COLO668 (cell line): ENCODE measurements around the gene MXI1.
A peak's percentile ranks its signal among the peaks of the same experiment; 100 is the strongest.

ENCODE experiments used
- DNase-seq: peaks from one replicate; lab custom pipeline; 2025; ENCODE audit not compliant: unreplicated experiment; lab: John Stamatoyannopoulos, UW

MXI1 gene

DNA sequence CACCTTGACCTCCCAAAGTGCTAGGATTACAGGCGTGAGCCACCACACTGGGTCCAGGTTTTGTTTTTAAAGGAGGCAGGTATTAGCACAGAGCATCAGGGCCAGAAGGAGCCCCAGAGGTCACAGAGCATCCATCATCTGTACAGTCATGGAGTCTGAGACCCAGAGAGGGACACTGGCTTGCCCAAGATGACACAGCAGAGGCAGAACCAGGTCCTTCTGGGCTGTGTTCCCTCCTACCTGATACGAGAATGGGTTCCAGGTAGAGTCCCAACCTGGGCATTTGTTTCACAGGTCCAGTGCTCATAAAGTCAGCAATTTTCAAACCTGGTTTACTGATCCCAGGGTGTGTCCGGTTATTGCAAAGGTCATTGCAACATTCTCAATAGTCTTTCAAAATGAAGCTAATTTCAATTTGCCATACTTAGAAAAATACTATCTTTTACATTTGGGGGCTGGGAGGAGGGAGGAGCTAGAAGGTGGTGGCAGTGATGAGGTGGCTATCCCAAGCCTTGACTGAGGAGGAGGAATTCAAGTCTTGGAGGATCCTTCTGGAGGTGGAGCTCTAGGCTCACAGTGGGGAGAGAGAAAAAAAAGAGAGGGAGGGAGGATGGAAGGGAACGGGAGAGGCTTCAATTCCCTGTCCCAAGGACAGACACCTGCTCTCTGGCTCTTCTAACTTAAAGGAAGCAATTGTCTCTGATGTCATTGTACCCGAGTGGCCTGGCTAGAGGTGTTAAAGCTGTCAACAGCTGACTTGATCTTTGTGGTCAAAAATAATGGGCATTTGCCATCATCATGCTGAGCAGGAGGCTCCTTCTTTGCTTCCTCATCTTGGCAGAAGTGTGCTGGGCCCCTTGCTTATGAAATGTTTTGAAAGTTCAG is 8.1 kb downstream of the MXI1 start:
- DNase-seq: peak; percentile 5

- no peak for DNase-seq
Observed at GRCh38 chr10:110216240-110216639, 8.8 kb downstream of the MXI1 start.

- DNase-seq: no peak
Observed at GRCh38 chr10:110216942-110217661, 9.7 kb downstream of the MXI1 start.

GRCh38 chr10:110217662-110218008 is 10.2 kb downstream of the MXI1 start:
- DNase-seq: no peak

DNA sequence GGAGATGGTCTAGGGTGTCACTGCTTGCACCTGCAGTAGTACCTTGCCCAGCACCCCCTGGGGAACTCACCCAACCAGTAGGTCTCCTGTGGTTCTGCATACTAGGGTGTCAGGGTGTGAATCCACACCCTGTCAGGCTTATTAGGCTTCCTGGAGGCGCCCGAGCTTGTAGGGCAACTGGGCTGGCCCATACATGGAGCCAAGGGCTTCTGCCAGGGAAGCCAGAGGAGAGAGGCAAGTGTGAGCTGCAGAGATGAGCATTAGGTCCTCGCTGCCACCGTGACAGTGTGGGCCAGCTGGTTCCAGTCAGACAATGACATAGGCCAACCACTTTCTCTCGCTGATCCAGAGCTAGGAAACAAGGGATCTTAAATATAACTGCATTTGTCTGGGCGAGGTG is 11.2 kb downstream of the MXI1 start:
- DNase-seq: no peak

- DNase-seq: no peak
Observed at GRCh38 chr10:110219884-110220283, 12.5 kb downstream of the MXI1 start.

GRCh38 chr10:110220398-110220797 is 13.0 kb downstream of the MXI1 start:
- DNase-seq: no peak

DNA sequence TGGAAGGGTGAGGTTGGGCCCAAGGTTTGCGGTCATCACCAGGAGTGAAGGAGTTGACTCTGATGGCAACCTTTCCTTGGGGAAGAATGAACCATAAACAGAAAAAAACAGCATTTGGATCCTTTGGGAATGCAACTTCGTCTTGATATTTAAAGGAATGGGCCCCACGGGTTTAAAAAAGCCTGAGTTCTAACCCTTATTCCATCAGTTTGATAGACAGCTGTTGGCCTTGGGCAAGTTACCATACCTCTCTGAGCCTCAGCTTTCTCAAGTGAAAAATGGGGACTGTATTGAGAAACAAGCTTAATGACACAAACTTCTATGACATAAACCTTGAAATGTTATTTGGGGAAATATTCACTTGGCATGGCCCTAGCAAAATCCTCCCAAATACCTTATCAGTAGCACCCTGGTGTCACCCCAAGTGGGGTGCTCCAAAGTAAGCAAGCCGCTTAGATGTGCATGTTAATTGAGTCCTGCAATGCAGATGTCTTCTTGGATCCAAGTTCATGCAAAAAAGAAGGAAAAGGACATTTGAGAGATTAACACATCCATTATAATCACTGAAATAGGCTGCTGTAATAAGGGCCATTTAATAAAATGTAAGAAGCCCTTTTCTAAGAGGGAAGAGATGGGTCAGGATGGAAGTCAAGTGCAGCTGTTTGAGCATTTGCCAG is 13.8 kb downstream of the MXI1 start:
- no peak for DNase-seq

- peak; percentile 72 for DNase-seq
Observed at GRCh38 chr10:110221721-110222261, 14.4 kb downstream of the MXI1 start.

- no peak for DNase-seq
Observed at GRCh38 chr10:110222641-110223297, 15.4 kb downstream of the MXI1 start.

- DNase-seq: no peak
Observed at GRCh38 chr10:110223298-110223925, 16.0 kb downstream of the MXI1 start.

DNA sequence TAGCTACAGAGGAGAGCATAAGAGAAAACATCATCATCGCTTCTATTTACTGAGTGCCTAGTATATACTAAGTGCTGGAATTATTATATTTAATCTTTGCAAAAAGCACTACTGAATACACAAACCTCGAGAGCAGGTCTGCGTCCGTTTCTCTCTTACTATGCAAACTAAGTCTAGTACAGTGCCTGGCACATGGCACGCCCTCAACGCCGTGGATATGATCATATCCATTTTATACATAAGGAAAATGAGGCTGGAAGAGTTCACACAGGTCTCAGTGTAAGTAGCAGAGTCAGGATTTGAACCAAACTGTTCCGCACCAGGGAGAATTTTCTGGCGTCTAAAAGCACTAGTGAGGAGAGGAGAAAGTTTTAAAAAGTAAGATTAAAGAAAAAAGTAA is 17.6 kb downstream of the MXI1 start:
- DNase-seq: no peak

GRCh38 chr10:110225441-110225755 is 18.0 kb downstream of the MXI1 start:
- DNase-seq: no peak

DNA sequence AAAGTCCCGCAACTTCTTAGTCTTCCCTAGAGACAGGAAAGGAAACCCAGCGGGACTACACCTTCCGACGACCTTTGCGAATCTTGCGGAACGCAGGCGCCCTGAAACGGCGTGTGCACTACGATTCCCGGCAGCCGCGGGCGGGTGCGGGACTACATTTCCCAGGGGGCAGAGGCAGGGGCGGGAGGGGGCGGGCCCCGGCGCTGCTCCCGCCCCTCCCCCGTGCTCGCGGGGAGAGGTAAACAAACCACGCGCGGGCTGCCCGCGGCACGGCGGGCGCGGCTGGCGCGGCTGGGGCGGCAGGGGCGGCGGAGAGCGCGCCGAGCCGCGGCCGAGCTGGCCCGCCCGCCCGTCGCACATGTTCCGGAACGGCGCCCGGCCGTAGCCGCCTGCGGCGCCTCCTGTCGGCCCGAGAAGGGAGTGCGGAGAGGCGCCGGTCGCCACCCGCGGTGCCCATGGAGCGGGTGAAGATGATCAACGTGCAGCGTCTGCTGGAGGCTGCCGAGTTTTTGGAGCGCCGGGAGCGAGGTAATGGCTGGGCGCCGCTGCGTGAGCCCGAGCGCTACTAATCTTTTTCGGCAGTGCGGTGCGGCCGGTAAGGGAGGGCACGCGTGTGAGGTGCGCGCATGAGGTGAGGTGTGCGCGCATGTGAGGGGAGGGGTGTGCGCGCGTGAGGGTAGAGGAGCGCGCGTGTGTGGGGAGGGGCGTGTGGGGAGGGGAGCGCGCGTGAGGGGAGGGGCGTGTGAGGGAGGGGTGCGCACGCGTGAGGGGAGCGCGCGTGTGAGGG is 18.5 kb downstream of the MXI1 start:
- peak; percentile 91 for DNase-seq

GRCh38 chr10:110226543-110226925 is 19.1 kb downstream of the MXI1 start:
- DNase-seq: peak; percentile 82

DNA sequence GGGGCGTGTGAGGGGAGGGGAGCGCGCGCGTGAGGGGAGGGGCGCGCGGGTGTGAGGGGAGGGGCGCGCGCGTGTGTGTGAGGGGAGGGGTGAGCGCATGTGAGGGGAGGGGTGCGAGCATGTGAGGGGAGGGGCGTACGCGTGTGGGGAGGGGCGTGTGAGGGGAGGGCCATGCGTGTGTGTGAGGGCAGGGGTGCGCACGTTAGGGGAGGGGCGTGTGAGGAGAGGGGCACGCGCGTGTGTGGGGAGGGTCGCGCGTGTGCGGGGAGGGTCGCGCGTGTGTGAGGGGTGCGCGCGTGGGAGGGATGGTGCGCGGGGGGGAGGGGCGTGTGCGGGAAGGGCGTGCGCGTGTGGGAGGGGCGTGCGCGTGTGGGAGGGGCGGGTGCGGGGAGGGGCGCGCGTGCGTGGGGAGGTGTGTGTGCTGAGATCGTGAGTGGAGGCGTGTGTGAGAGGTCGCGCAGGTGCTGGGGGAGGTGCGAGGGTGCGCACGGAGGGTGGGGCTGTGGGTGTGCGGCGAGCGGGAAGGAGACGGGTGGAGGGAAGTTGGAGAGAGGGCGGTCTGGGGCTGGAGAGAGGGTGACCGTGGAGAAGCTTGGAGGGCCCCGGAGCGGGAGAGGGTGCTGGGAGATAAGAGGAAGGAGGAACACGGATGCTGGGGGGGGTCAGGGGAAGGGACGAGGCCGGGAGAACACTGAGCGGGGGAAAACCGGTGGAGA is 19.7 kb downstream of the MXI1 start:
- peak; percentile 59 for DNase-seq

GRCh38 chr10:110228066-110228465 is 20.7 kb downstream of the MXI1 start:
- no peak for DNase-seq

DNA sequence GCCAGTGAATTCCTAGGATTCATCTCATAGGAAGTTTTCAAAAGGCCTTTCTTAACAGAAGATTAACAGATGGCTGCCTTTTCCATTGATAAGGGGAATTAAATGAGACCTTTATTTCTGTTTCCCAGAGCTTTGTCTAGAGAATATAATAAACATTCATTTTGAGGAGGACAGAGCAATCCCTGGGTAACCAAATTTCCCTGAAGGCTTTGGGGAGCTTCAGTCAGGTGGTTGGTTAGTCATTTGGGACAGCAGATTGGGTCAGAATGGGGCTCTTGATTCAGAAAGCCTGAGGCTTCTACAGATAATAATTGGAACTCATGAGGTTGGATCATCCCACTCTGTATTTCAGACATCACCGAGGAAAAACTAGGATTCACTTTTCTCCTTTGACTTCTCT is 21.8 kb downstream of the MXI1 start:
- no peak for DNase-seq

DNA sequence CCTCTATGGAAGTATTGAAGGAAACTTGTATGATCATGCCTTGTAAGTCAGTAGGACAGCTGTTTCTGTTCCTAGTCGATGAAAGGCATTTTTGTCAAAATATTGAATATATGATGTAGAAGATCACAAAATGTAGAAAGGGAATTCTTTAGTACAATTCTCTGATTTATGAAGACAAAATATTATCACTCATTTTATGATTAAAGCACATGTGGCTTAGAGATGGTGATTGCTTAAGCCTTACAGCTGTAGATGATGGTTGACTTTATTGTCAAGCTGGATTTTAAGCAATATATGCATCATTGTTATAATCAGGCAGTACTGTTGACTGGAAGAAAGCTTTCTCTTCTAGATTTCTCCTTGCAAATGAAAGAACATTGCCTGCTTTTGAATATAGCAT is 26.4 kb downstream of the MXI1 start:
- DNase-seq: no peak
